MCF 10A (cell line): ENCODE measurements around the gene BSPRY. TPM values are rescaled to one million over a fixed set of nuclear protein-coding genes. Genes with fewer than 3 reads are reported as not detected.

ENCODE experiments used
- BruUV-seq: library from RNA; stranded (reverse); fragments of 400-500 nt; replicated peaks from 2 replicates; lab custom pipeline; 2021; lab: Mats Ljungman, UMichigan
- CTCF ChIA-PET: fragments of 300-600 bp; sonication (Branson Sonifier 250); formaldehyde crosslinking; extraction: SDS; loops from one replicate; lab custom pipeline; 2021; ENCODE audit warnings: antibody characterized with exemption, inconsistent platforms; lab: Yijun Ruan, JAX
- POLR2A ChIA-PET: fragments of 300-600, 350-650 bp; sonication (Branson Sonifier 250); formaldehyde crosslinking; extraction: SDS; loops from one replicate; lab custom pipeline; 2020; ENCODE audit warnings: antibody characterized with exemption, inconsistent platforms; lab: Yijun Ruan, JAX
- DNase-seq: peaks from one replicate; pipeline ENCODE4 v3.0.0-alpha.2; 2018; ENCODE audit not compliant: unreplicated experiment
- H3K27ac Mint-ChIP-seq: one replicate; pipeline ENCODE4 v1.8.0; 2022; ENCODE audit warnings: mild to moderate bottlenecking, low read depth, mixed read lengths; ENCODE audit not compliant: unreplicated experiment
- H3K27me3 Mint-ChIP-seq: one replicate; pipeline ENCODE4 v1.8.0; 2022; ENCODE audit warnings: mixed read lengths; ENCODE audit not compliant: insufficient read depth, unreplicated experiment
- H3K36me3 Mint-ChIP-seq: one replicate; pipeline ENCODE4 v1.8.0; 2022; ENCODE audit warnings: mild to moderate bottlenecking, moderate library complexity, mixed read lengths; ENCODE audit not compliant: insufficient read depth, unreplicated experiment
- H3K4me1 Mint-ChIP-seq: one replicate; pipeline ENCODE4 v1.8.0; 2022; ENCODE audit warnings: mixed read lengths; ENCODE audit not compliant: insufficient read depth, unreplicated experiment
- H3K4me3 Mint-ChIP-seq: one replicate; pipeline ENCODE4 v1.8.0; 2022; ENCODE audit warnings: mild to moderate bottlenecking, moderate library complexity, mixed read lengths; ENCODE audit not compliant: unreplicated experiment
- H3K9me3 Mint-ChIP-seq: one replicate; pipeline ENCODE4 v1.8.0; 2022; ENCODE audit warnings: mixed read lengths; ENCODE audit not compliant: unreplicated experiment
- intact Hi-C: fragments of 100-400 bp; cut with micrococcal nuclease; formaldehyde crosslinking; loops from 2 replicates; pipeline ENCODE4 v1.14.1; 2022
- total RNA-seq: library from RNA; stranded (reverse); gene quantifications from 2 replicates; pipeline ENCODE4 v1.2.3, GENCODE V29; 2022
- TF ChIP-seq, protein P1 (sequence below): fragments of 200-600 bp; IDR thresholded peaks from one replicate; pipeline ENCODE4 v1.8.0; 2022; ENCODE audit warnings: antibody characterized with exemption, mild to moderate bottlenecking; ENCODE audit not compliant: unreplicated experiment

Gene BSPRY
- total RNA-seq, 1 experiment from 2014 or later: 0.21 TPM

DNA sequence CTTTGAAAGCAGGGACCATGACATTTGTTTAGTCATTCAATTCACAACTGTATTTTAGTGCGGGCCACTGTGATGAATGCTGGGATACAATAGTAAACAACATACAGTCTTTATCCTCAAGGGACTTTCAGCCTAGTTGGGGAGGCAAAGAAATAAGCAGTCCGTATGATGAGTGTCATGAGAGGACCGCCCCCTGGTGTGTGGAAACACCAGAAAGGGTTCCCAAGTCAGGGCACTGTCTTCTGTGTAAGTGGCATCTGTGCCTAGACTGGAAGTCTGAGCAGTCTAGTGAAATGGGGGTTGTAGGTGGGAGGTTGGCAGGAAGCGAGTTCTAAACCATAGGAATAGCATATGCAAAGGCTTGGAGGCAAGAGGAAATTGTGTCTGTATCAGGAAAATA, 68.0 kb downstream of the BSPRY start:
- Mint-ChIP-seq H3K4me1 (no peaks in the 10 kb centered on the region), H3K27ac (no peak overlapping the region), H3K36me3 (no peaks in the 10 kb centered on the region), H3K9me3 (no peaks in the 10 kb centered on the region), H3K27me3 (no peaks in the 10 kb centered on the region), H3K4me3 (no peak overlapping the region)
- BruUV-seq: no TSS peak
- CTCF ChIA-PET: interaction anchor here (1.3 to 1.4 kb wide), 2 partner anchors 10 to 29 kb away, joined by 4 to 5 read pairs; no protein-coding TSS in a partner anchor
- TF ChIP-seq, protein P1, sequence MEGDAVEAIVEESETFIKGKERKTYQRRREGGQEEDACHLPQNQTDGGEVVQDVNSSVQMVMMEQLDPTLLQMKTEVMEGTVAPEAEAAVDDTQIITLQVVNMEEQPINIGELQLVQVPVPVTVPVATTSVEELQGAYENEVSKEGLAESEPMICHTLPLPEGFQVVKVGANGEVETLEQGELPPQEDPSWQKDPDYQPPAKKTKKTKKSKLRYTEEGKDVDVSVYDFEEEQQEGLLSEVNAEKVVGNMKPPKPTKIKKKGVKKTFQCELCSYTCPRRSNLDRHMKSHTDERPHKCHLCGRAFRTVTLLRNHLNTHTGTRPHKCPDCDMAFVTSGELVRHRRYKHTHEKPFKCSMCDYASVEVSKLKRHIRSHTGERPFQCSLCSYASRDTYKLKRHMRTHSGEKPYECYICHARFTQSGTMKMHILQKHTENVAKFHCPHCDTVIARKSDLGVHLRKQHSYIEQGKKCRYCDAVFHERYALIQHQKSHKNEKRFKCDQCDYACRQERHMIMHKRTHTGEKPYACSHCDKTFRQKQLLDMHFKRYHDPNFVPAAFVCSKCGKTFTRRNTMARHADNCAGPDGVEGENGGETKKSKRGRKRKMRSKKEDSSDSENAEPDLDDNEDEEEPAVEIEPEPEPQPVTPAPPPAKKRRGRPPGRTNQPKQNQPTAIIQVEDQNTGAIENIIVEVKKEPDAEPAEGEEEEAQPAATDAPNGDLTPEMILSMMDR: no peak
- intact Hi-C loops: no loop called here
- DNase-seq: no peak
- POLR2A ChIA-PET: no interaction called here

Other genes with a start within 250 kb of the BSPRY start
- gene SLC31A2, start 198.5 kb upstream of the BSPRY start, total RNA-seq: 14.9 and 16.1 TPM in 2 replicates
- 32.2 and 32.6 TPM in 2 replicates for gene FKBP15, start 128.3 kb upstream of the BSPRY start, total RNA-seq
- gene SLC31A1, start 128.0 kb upstream of the BSPRY start, total RNA-seq: 56.3 and 69.4 TPM in 2 replicates
- gene CDC26, start 74.0 kb upstream of the BSPRY start, total RNA-seq: 51.6 and 64.8 TPM in 2 replicates
- gene PRPF4, start 73.9 kb upstream of the BSPRY start, total RNA-seq: 35.6 and 37.3 TPM in 2 replicates
- not detected in 2 replicates for gene RNF183, start 46.2 kb upstream of the BSPRY start, total RNA-seq
- gene WDR31, start 9.3 kb upstream of the BSPRY start, total RNA-seq: 2.3 and 2.9 TPM in 2 replicates
- gene HDHD3, start 27.4 kb downstream of the BSPRY start, total RNA-seq: 10.1 and 11.5 TPM in 2 replicates
- 6.6 and 7.8 TPM in 2 replicates for gene ALAD, start 51.7 kb downstream of the BSPRY start, total RNA-seq
- gene POLE3, start 61.1 kb downstream of the BSPRY start, total RNA-seq: 51.8 and 54.0 TPM in 2 replicates
- gene C9orf43, start 61.2 kb downstream of the BSPRY start, total RNA-seq: 0.84 and 1.1 TPM in 2 replicates
- gene RGS3, start 114.2 kb downstream of the BSPRY start, total RNA-seq: 32.1 and 34.8 TPM in 2 replicates